H9 (cell line): Measurements from ENCODE around the gene AS3MT. TPM values are rescaled to one million over a fixed set of nuclear protein-coding genes. Genes with fewer than 3 reads are reported as not detected.

Experiments used
- DNase-seq: peaks from one replicate; pipeline ENCODE4 v3.0.0-alpha.2; 2017
- H2AFZ ChIP-seq: one replicate; pipeline ENCODE4 v1.6.1; 2013; ENCODE audit warnings: mild to moderate bottlenecking, low read length, control low read depth, moderate library complexity
- H2AK5ac ChIP-seq: 2 replicates; pipeline ENCODE4 v1.6.1; 2013; ENCODE audit warnings: low read length, control low read depth, mixed read lengths; ENCODE audit not compliant: insufficient read length
- H2BK120ac ChIP-seq: one replicate; pipeline ENCODE4 v1.6.1; 2013; ENCODE audit warnings: low read depth, mild to moderate bottlenecking, low read length, control low read depth, inconsistent platforms; ENCODE audit not compliant: poor library complexity, severe bottlenecking
- H2BK12ac ChIP-seq: 2 replicates; pipeline ENCODE4 v1.6.1; 2013; ENCODE audit warnings: low read length, control low read depth, mixed read lengths, low read depth; ENCODE audit not compliant: insufficient read length
- H2BK15ac ChIP-seq: 2 replicates; pipeline ENCODE4 v1.6.1; 2013; ENCODE audit warnings: low read depth, low read length, control low read depth
- H2BK20ac ChIP-seq: one replicate; pipeline ENCODE4 v1.6.1; 2013; ENCODE audit warnings: low read depth, mild to moderate bottlenecking, low read length, control low read depth, inconsistent platforms; ENCODE audit not compliant: poor library complexity, severe bottlenecking
- H2BK5ac ChIP-seq: 2 replicates; pipeline ENCODE4 v1.6.1; 2013; ENCODE audit warnings: low read length, control low read depth, mixed read lengths; ENCODE audit not compliant: insufficient read length
- H3K14ac ChIP-seq: 2 replicates; pipeline ENCODE4 v1.6.1; 2013; ENCODE audit warnings: low read length, control low read depth; ENCODE audit not compliant: insufficient read depth
- H3K18ac ChIP-seq: 2 replicates; pipeline ENCODE4 v1.6.1; 2013; ENCODE audit warnings: low read depth, mild to moderate bottlenecking, mixed read lengths, low read length, control low read depth; ENCODE audit not compliant: insufficient read length
- H3K23ac ChIP-seq: 2 replicates; pipeline ENCODE4 v1.6.1; 2013; ENCODE audit warnings: low read length, control low read depth, mixed read lengths, low read depth; ENCODE audit not compliant: insufficient read length
- H3K23me2 ChIP-seq: 2 replicates; pipeline ENCODE4 v1.6.1; 2013; ENCODE audit warnings: low read depth, mild to moderate bottlenecking, mixed read lengths, low read length, control low read depth; ENCODE audit not compliant: insufficient read length, poor library complexity, severe bottlenecking
- H3K27ac ChIP-seq: 2 replicates; pipeline ENCODE4 v1.5.1; 2013; ENCODE audit warnings: low read length, control low read depth, mixed read lengths, low read depth; ENCODE audit not compliant: insufficient read length
- H3K27me3 ChIP-seq: 2 replicates; pipeline ENCODE4 v1.6.1; 2013; ENCODE audit warnings: low read length, control low read depth, inconsistent platforms; ENCODE audit not compliant: insufficient read depth
- H3K4ac ChIP-seq: 2 replicates; pipeline ENCODE4 v1.6.1; 2013; ENCODE audit warnings: low read depth, mild to moderate bottlenecking, control low read depth, inconsistent platforms, low read length, moderate library complexity
- H3K4me1 ChIP-seq: 2 replicates; pipeline ENCODE4 v1.6.1; 2013; ENCODE audit warnings: low read length, control low read depth, inconsistent platforms; ENCODE audit not compliant: insufficient read depth
- H3K4me2 ChIP-seq: 2 replicates; pipeline ENCODE4 v1.6.1; 2013; ENCODE audit warnings: low read length, control low read depth, mixed read lengths; ENCODE audit not compliant: insufficient read length, insufficient read depth
- H3K56ac ChIP-seq: 2 replicates; pipeline ENCODE4 v1.6.1; 2013; ENCODE audit warnings: low read depth, mild to moderate bottlenecking, mixed read lengths, low read length, control low read depth; ENCODE audit not compliant: insufficient read length
- H3K79me1 ChIP-seq: 2 replicates; pipeline ENCODE4 v1.6.1; 2013; ENCODE audit warnings: low read depth, mild to moderate bottlenecking, moderate library complexity, low read length, control low read depth, inconsistent platforms; ENCODE audit not compliant: insufficient read depth, poor library complexity, severe bottlenecking
- H3K79me2 ChIP-seq: 2 replicates; pipeline ENCODE4 v1.6.1; 2013; ENCODE audit warnings: low read length, control low read depth, inconsistent platforms; ENCODE audit not compliant: insufficient read depth
- H3K9ac ChIP-seq: 2 replicates; pipeline ENCODE4 v1.6.1; 2013; ENCODE audit warnings: low read length, control low read depth, mixed read lengths; ENCODE audit not compliant: insufficient read length; ENCODE audit errors: extremely low read depth
- H3K9me3 ChIP-seq: one replicate; pipeline ENCODE4 v1.6.1; 2013; ENCODE audit warnings: low read depth, low read length, inconsistent platforms; ENCODE audit not compliant: control insufficient read depth
- H3T11ph ChIP-seq: one replicate; pipeline ENCODE4 v1.6.1; 2013; ENCODE audit warnings: mild to moderate bottlenecking, low read length, control low read depth, inconsistent platforms
- H4K20me1 ChIP-seq: one replicate; pipeline ENCODE4 v1.6.1; 2013; ENCODE audit not compliant: control insufficient read depth, insufficient read length, insufficient read depth
- H4K5ac ChIP-seq: 2 replicates; pipeline ENCODE4 v1.6.1; 2013; ENCODE audit warnings: low read depth, mild to moderate bottlenecking, mixed read lengths, low read length, control low read depth; ENCODE audit not compliant: insufficient read length
- H4K8ac ChIP-seq: replicated peaks from 2 replicates; pipeline ENCODE4 v1.6.1; 2013; ENCODE audit warnings: low read length, control low read depth, mixed read lengths, low read depth; ENCODE audit not compliant: insufficient read length
- H4K91ac ChIP-seq: 2 replicates; pipeline ENCODE4 v1.6.1; 2013; ENCODE audit warnings: low read depth, mild to moderate bottlenecking, moderate library complexity, mixed read lengths, low read length, control low read depth; ENCODE audit not compliant: insufficient read length
- H3K27ac Mint-ChIP-seq, 3 experiments: 2 replicates in 2 of 3; 3 replicates in 1 of 3; pipeline ENCODE4 v1.8.0; 2020 to 2021; ENCODE audit warnings: mixed read lengths in 3 of 3, mild to moderate bottlenecking in 1 of 3, moderate library complexity in 1 of 3
- H3K27me3 Mint-ChIP-seq: 2 replicates; pipeline ENCODE4 v1.8.0; 2021; ENCODE audit warnings: low read depth, mild to moderate bottlenecking, moderate library complexity, mixed read lengths
- H3K36me3 Mint-ChIP-seq, 3 experiments: 2 replicates in 2 of 3; 3 replicates in 1 of 3; pipeline ENCODE4 v1.8.0; 2020 to 2021; ENCODE audit warnings: low read depth in 3 of 3, mixed read lengths in 3 of 3; ENCODE audit not compliant: insufficient read depth in 1 of 3
- H3K4me1 Mint-ChIP-seq, 2 experiments: 2 replicates each; pipeline ENCODE4 v1.8.0; 2020; ENCODE audit warnings: mixed read lengths in 2 of 2
- H3K4me3 Mint-ChIP-seq, 2 experiments: 2 replicates in 1 of 2; 3 replicates in 1 of 2; pipeline ENCODE4 v1.8.0; 2020 to 2021; ENCODE audit warnings: mild to moderate bottlenecking in 2 of 2, mixed read lengths in 2 of 2, moderate library complexity in 1 of 2
- H3K9me3 Mint-ChIP-seq, 2 experiments: 2 replicates in 1 of 2; 3 replicates in 1 of 2; pipeline ENCODE4 v1.8.0; 2020; ENCODE audit warnings: mild to moderate bottlenecking in 2 of 2, mixed read lengths in 2 of 2, moderate library complexity in 1 of 2
- CTCF ChIP-seq: fragments of 200-600 bp; sonication (generic); conservative IDR thresholded peaks from 3 replicates; pipeline ENCODE4 v1.8.0; 2021; ENCODE audit warnings: antibody characterized with exemption, mild to moderate bottlenecking
- WGBS: extraction: QIAGEN DNeasy Blood & Tissue Kit; methylation state at CpG from one replicate; pipeline ENCODE4 v1.1.7; 2013; ENCODE audit warnings: missing lambda C conversion rate, low lambda C conversion rate, mixed read lengths; ENCODE audit not compliant: insufficient read length; ENCODE audit errors: extremely low coverage; 5-methylcytosine and 5-hydroxymethylcytosine counted together
- total RNA-seq: library from RNA; stranded (reverse); gene quantifications from 2 replicates; pipeline ENCODE4 v1.2.1, GENCODE V29; 2021

The AS3MT gene
- total RNA-seq, 1 experiment from 2014 or later: 16.4 TPM

DNA sequence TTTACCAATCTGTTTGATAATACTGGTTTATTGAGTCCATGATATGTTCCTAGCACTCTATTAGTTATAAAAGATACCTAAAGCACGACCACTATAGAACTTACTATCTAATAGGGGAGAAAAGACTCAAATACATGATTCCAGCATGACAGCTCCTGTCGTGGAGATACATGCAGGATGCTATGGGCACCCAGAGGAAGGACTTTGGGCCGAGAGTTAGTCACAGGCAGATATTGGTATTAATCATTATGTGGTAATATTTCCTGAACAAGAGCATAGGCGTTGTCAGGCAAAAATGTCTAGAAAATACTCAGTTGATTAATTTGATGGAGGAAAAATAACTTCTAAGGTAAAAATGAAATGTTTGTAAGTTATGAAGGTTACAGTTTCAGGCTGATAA, 80.6 kb downstream of the AS3MT start:
- Histone ChIP-seq H3K14ac (no peak overlapping the region), H3K9me3 (no peaks in the 10 kb centered on the region), H2BK20ac (no peak overlapping the region), H3K56ac (no peak overlapping the region), H2BK12ac (no peak overlapping the region), H3K79me1 (no peaks in the 10 kb centered on the region), H4K8ac (no peak overlapping the region), H3T11ph (no peak overlapping the region), H3K9ac (no peak overlapping the region), H2BK5ac (no peak overlapping the region), H2BK15ac (no peak overlapping the region), H4K20me1 (no peaks in the 10 kb centered on the region), H2AFZ (no peak overlapping the region), H3K18ac (no peak overlapping the region), H3K27me3 (no peaks in the 10 kb centered on the region), H4K5ac (no peak overlapping the region), H3K4ac (no peak overlapping the region), H3K79me2 (no peaks in the 10 kb centered on the region), H2BK120ac (no peak overlapping the region), H3K27ac (no peak overlapping the region), H3K4me1 (no peaks in the 10 kb centered on the region), H3K23ac (no peak overlapping the region), H3K4me2 (no peak overlapping the region), H3K23me2 (no peaks in the 10 kb centered on the region), H2AK5ac (no peak overlapping the region), H4K91ac (no peak overlapping the region)
- no CpG with 5 or more reads among the region's 4 CpGs for WGBS
- no peak for DNase-seq
- Mint-ChIP-seq H3K27ac (no peak overlapping the region), H3K36me3 (peaks cover 0 to 6% (median 4%) of the 10 kb centered on the region in 3 experiments; a peak in 5 of 7 replicates), H3K27me3 (no peaks in the 10 kb centered on the region), H3K4me3 (no peak overlapping the region), H3K9me3 (no peaks in the 10 kb centered on the region; a peak in 1 of 5 replicates), H3K4me1 (peaks cover 8 to 14% of the 10 kb centered on the region in 2 experiments)
- no peak for TF ChIP-seq CTCF
